Activated CD8-positive, alpha-beta T cell treated with anti-CD3 and anti-CD28 coated beads, Interleukin-2, amount 10 ng/mL, durations not matched to agents 7 days and 5 days (primary cell): ENCODE measurements around the gene C1QTNF2. TPM values are rescaled to one million over a fixed set of nuclear protein-coding genes. Genes with fewer than 3 reads are reported as not detected.

Experiments used
- ATAC-seq: fragments of 150-1000 bp; cut with Tn5 transposase; one replicate; pipeline ENCODE4 v1.10.0; 2021; ENCODE audit warnings: moderate library complexity
- CTCF ChIA-PET: fragments of 350-600 bp; sonication (Branson Sonifier 250); formaldehyde crosslinking; loops from one replicate; lab custom pipeline; 2021; ENCODE audit warnings: antibody characterized with exemption; lab: Charles Lee
- POLR2A ChIA-PET: fragments of 350-600 bp; sonication (Branson Sonifier 250); formaldehyde crosslinking; loops from one replicate; lab custom pipeline; 2021; ENCODE audit warnings: antibody characterized with exemption; lab: Charles Lee
- DNase-seq: peaks from one replicate; pipeline ENCODE4 v3.0.0-alpha.2; 2020
- H3K27ac Mint-ChIP-seq: one replicate; pipeline ENCODE4 v1.8.0; 2021; ENCODE audit warnings: mild to moderate bottlenecking, mixed read lengths
- H3K27me3 Mint-ChIP-seq: one replicate; pipeline ENCODE4 v1.8.0; 2021; ENCODE audit warnings: low read depth, mixed read lengths
- H3K36me3 Mint-ChIP-seq: one replicate; pipeline ENCODE4 v1.8.0; 2021; ENCODE audit warnings: low read depth, mixed read lengths
- H3K4me1 Mint-ChIP-seq: one replicate; pipeline ENCODE4 v1.8.0; 2021; ENCODE audit warnings: low read depth, mixed read lengths
- H3K4me3 Mint-ChIP-seq: one replicate; pipeline ENCODE4 v1.8.0; 2021; ENCODE audit warnings: mild to moderate bottlenecking, mixed read lengths
- H3K9me3 Mint-ChIP-seq: one replicate; pipeline ENCODE4 v1.8.0; 2022; ENCODE audit warnings: mixed read lengths; ENCODE audit not compliant: insufficient read depth
- total RNA-seq, 2 experiments: library from RNA; stranded (reverse); gene quantifications; one replicate each; pipeline ENCODE4 v1.2.3, GENCODE V29; 2021

C1QTNF2 gene
- total RNA-seq, 2 experiments from 2014 or later, result not detected

DNA sequence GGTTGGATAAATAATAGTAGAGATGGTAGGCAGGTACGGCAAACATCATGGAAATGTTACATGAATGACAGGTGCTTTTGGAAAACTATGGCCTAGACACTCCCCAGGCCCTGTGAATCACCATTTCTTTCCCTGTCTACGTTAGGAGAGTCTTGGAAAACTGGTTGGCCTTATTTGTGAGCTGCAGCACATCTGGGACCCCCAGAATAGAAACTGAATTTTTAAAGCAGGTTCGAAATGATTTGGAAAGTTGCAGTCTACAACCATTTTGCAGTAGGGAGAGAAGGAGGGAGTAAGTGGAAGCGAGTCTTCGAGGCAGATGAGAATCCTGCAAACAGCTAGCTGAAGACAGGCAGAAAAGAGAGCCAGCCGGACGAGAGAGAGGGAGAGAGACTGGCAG lies 13.0 kb downstream of the C1QTNF2 start:
- Mint-ChIP-seq H3K9me3 (no peaks in the 10 kb centered on the region), H3K36me3 (no peaks in the 10 kb centered on the region), H3K4me1 (no peaks in the 10 kb centered on the region), H3K27me3 (peaks cover 10% of the 10 kb centered on the region), H3K4me3 (no peak overlapping the region), H3K27ac (no peak overlapping the region)
- DNase-seq (no peak), ATAC-seq (no peak)
- ChIA-PET CTCF (no interaction called here), POLR2A (no interaction called here)

DNA sequence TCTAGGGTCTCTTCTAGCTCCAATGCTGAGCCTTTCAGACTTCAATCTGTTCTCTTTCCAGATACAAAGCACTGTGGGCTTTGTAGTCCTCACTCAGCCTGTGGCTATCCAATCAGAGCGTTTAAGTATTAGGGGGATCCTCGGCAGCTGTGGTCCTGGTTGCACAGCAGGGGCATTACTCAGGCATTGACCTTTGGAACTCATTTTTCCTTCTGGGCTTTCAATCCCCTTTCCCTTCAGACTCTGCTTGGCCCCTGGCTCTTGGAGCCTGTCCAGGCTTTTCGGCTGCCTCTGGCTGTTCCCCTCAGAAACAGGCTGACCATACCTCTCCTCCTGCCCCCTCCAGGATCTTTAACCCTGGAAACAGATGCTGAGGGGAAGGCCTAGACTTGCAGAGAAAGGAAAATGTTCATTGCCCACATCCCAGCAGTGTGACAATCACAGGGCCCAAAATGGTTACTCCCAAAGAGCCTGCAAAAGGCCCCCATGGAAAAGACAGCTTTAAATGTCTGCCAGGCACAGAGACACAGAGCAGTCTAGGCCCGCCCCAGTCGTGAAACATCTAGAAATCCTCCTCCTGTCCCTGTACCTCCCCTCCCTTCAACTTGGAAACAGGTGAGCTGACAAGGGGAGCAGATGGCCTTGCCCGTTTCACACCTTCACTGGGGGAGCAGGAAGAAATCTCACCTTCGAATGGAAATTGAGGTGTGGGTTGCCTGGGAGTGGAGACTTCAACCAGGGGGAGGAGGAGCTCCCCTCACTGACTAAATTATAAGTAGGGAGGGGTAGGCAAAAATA lies 13.7 kb downstream of the C1QTNF2 start:
- Mint-ChIP-seq H3K4me3 (no peak overlapping the region), H3K4me1 (no peaks in the 10 kb centered on the region), H3K9me3 (no peaks in the 10 kb centered on the region), H3K36me3 (no peaks in the 10 kb centered on the region), H3K27me3 (peaks cover 10% of the 10 kb centered on the region), H3K27ac (no peak overlapping the region)
- ChIA-PET CTCF (no interaction called here), POLR2A (no interaction called here)
- DNase-seq, result no peak
- no peak for ATAC-seq

DNA sequence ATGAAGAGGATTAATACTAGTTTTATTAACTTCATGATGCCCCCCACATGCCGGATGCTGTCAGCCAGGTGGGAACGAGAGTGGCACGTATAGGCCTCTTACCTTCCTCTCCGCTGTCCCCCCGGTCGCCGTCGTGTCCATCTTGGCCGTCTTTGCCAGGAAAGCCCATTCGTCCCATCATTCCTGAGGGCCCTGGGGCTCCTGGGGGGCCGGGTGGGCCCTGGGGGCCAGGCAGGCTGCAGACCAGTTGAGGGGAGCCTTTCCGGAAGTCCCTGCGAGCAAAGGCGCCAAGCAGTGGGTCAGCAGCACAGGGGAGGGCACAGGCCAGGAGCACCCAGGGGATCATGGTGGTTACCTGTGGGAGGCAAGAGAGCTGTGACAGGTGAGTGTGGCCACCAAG lies 15.8 kb downstream of the C1QTNF2 start:
- Mint-ChIP-seq H3K9me3 (no peaks in the 10 kb centered on the region), H3K27me3 (peaks cover 4% of the 10 kb centered on the region), H3K36me3 (no peaks in the 10 kb centered on the region), H3K27ac (no peak overlapping the region), H3K4me3 (no peak overlapping the region), H3K4me1 (no peaks in the 10 kb centered on the region)
- CTCF ChIA-PET, result no interaction called here
- DNase-seq, result no peak
- POLR2A ChIA-PET, result no interaction called here
- ATAC-seq, result no peak

DNA sequence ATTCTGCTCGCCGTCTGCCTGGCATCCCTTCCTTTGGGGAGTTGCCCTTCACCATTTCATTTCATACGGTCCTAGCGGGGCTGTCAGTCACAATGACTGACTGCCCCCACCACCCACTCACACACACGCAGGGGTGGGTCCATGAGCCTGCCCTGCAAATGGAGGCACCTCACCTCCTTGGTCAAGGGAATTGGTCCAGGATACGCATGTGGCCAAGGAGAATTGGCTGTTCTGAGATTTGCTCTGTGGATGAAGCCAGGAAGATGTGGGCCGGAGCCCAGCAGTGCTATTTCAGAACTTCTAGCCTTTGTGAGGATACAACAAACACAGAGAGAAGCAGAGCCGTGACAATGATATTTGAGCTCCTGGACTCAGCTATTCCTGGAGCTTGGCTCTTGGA lies 17.0 kb downstream of the C1QTNF2 start:
- Mint-ChIP-seq H3K4me1 (no peaks in the 10 kb centered on the region), H3K4me3 (no peak overlapping the region), H3K36me3 (no peaks in the 10 kb centered on the region), H3K9me3 (no peaks in the 10 kb centered on the region), H3K27ac (no peak overlapping the region), H3K27me3 (peaks cover 4% of the 10 kb centered on the region)
- ChIA-PET POLR2A (no interaction called here), CTCF (no interaction called here)
- ATAC-seq (no peak), DNase-seq (no peak)

DNA sequence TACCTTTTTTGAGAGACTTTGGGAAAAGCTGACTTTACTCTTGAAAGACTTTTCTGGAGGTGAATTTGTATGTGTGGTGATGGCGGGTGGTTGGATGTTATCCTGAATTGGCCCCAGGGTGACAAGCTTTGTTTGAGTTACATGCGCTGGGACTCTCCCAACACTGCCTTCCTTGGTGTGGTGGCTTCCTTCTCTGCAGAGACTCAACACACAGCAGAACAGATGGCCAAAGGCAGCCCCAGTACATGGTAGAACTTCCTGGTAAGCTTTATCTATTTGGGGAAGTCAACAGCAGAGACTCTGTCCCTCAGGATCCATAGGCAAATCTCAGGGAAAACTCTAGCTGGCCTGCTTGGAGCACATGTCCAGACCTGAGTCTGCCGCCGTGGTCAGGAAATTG lies 18.1 kb downstream of the C1QTNF2 start:
- DNase-seq (no peak), ATAC-seq (no peak)
- ChIA-PET POLR2A (no interaction called here), CTCF (interaction anchor here (0.9 to 1.2 kb wide), 2 partner anchors 12 to 330 kb away, joined by 3 to 7 read pairs; no protein-coding TSS in a partner anchor)
- no peaks in the 10 kb centered on the region for H3K36me3 Mint-ChIP-seq
- no peak overlapping the region for H3K4me3 Mint-ChIP-seq
- peaks cover 4% of the 10 kb centered on the region for H3K27me3 Mint-ChIP-seq
- no peak overlapping the region for H3K27ac Mint-ChIP-seq
- H3K4me1 Mint-ChIP-seq, result no peaks in the 10 kb centered on the region
- no peaks in the 10 kb centered on the region for H3K9me3 Mint-ChIP-seq

DNA sequence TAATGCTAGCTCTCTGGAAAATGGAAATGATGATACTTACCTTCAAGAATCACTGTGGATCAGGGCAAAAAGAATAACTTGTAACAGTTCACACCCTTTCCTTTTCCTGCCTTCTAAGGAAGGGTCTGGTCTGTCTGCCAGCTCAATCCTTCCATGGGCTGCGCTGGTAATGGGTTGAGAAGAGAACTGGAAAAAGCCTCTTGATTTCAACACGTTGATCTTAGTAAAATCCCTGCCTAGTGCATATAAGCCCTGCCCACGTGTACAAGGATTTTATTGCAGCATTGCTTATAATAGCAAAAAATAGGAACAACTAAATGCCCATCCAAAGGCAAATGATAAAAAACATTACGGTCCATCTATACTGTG lies 20.5 kb downstream of the C1QTNF2 start:
- no peaks in the 10 kb centered on the region for H3K9me3 Mint-ChIP-seq
- CTCF ChIA-PET, result no interaction called here

DNA sequence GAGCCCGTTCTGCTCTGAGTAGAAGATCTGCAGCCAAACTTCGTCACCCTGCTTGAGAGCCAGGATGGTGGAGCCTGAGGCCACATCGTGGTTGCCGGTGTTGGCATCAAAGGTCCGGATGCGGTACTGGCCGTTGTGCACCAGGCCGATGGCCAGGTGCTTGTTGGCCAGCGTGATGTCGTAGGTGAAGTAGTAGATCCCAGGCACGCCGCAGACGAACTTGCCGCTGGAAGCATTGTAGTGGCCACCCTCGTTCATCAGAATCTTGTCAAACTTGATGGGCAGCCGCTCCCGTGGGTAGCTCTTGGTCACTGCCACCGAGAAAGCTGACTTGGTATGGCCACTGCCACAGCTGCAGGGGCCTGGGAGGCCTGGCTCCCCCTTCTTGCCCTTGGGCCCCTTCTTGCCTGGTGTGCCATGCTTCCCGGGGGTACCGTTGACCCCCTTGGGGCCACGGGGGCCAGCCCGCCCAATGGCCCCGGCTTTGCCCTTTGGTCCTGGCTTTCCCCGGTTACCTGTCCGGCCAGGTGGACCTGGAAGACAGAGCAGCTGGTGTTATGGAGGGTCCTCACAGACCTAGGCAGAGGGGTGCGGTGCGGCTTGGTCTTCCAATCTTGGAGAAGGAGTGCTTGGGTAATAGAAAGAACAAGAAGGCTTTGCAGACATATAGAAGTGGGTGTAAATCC lies 21.0 kb downstream of the C1QTNF2 start:
- DNase-seq (no peak), ATAC-seq (no peak)
- POLR2A ChIA-PET, result no interaction called here
- Mint-ChIP-seq H3K36me3 (no peaks in the 10 kb centered on the region), H3K27ac (no peak overlapping the region), H3K27me3 (peaks cover 4% of the 10 kb centered on the region), H3K9me3 (no peaks in the 10 kb centered on the region), H3K4me3 (no peak overlapping the region), H3K4me1 (no peaks in the 10 kb centered on the region)
- CTCF ChIA-PET, result no interaction called here

More for the DNA sequence above, 20.5 kb downstream of the C1QTNF2 start:
- no peaks in the 10 kb centered on the region for H3K4me1 Mint-ChIP-seq
- H3K27me3 Mint-ChIP-seq, result peaks cover 4% of the 10 kb centered on the region
- no peak overlapping the region for H3K4me3 Mint-ChIP-seq
- H3K36me3 Mint-ChIP-seq, result no peaks in the 10 kb centered on the region
- H3K27ac Mint-ChIP-seq, result no peak overlapping the region
- ATAC-seq, result no peak
- POLR2A ChIA-PET, result no interaction called here
- no peak for DNase-seq

DNA sequence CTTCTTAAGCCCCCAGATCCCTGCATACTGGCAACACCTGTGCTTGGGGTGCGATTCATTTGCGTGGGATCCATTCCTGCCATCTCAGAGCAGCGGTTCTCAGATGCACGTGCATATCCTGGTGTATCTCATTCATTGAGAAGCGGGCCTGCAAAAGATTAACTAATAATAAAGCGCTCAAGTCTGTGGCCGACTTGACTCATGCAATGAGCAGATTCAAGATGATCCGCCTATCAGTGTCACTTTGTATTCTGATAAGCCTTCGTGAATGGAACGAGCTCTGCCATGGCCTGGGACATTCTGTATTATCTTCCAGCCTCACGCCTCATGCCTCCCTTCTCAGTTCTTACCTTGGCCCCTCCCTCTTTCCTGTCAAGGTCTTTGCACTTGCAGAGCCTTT lies 22.3 kb downstream of the C1QTNF2 start:
- DNase-seq, result no peak
- no peaks in the 10 kb centered on the region for H3K9me3 Mint-ChIP-seq
- ChIA-PET POLR2A (interaction anchor here (0.6 kb wide), 1 partner anchor 71 kb away, joined by 3 read pairs; the partner anchor contains the start of gene SLU7), CTCF (interaction anchor here (0.9 to 1.6 kb wide), 2 partner anchors 149 to 326 kb away, joined by 3 to 5 read pairs; no protein-coding TSS in a partner anchor)
- peaks cover 3% of the 10 kb centered on the region for H3K27me3 Mint-ChIP-seq
- peaks cover 9% of the 10 kb centered on the region for H3K4me1 Mint-ChIP-seq
- no peaks in the 10 kb centered on the region for H3K36me3 Mint-ChIP-seq
- H3K27ac Mint-ChIP-seq, result no peak overlapping the region
- no peak overlapping the region for H3K4me3 Mint-ChIP-seq
- ATAC-seq, result no peak

DNA sequence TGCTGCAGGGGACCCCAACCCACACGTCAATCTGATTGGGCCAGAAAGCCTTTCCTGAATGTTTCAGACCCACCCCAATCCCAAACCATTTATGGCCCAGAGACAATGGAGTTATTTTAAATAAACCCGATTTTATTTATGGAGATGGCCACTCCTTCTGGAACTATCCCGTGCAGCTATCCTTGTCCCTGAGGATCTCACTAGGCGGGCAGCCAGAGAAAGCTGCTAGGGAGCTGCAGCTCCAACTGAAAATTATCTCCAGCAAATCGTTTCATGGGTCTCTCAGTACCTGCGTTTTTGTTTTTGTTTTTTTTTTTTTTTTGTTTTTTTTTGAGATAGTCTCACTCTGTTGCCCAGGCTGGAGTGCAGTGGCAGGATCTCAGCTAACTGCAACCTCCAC lies 23.0 kb downstream of the C1QTNF2 start:
- Mint-ChIP-seq H3K4me3 (no peak overlapping the region), H3K9me3 (no peaks in the 10 kb centered on the region), H3K4me1 (peaks cover 9% of the 10 kb centered on the region), H3K27me3 (peaks cover 3% of the 10 kb centered on the region), H3K36me3 (no peaks in the 10 kb centered on the region), H3K27ac (no peak overlapping the region)
- ChIA-PET POLR2A (no interaction called here), CTCF (interaction anchor here (1.6 kb wide), 1 partner anchor 326 kb away, joined by 5 read pairs; no protein-coding TSS in a partner anchor)
- DNase-seq (no peak), ATAC-seq (no peak)

DNA sequence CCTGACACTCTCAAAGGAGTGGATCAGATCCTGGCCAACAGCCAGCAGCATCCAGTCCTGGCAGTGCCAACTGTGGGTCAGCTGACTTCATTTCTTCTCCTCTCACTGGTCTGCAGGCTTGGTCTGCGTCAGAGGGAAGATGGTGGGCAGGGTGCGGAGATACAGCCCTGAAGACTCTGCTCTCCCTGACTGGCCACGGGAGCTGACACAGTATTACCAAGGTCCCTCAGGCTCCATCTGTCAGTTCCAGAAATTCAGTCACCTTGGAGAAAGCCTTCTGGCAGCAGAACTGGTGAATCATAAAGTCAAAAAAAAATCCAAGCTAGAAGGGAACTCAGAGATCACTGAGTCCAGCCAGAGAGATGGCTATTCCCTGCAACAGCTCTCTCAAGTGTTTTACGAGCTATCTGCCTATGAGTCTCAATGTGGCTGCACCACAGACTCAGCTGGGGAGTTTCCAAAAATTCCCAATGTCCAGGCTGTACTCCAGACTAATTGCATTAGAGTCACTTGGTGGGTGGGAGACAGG lies 27.9 kb downstream of the C1QTNF2 start:
- no peak overlapping the region for H3K27ac Mint-ChIP-seq
- ChIA-PET POLR2A (interaction anchor here (0.6 kb wide), 1 partner anchor 40 kb away, joined by 4 read pairs; no protein-coding TSS in a partner anchor), CTCF (interaction anchor here (0.8 to 2.0 kb wide), 2 partner anchors 142 to 321 kb away, joined by 3 to 10 read pairs; no protein-coding TSS in a partner anchor)
- no peak overlapping the region for H3K4me3 Mint-ChIP-seq
- DNase-seq (no peak), ATAC-seq (no peak)
- H3K27me3 Mint-ChIP-seq, result peaks cover 3% of the 10 kb centered on the region
- H3K36me3 Mint-ChIP-seq, result no peaks in the 10 kb centered on the region
- peaks cover 9% of the 10 kb centered on the region for H3K4me1 Mint-ChIP-seq
- no peaks in the 10 kb centered on the region for H3K9me3 Mint-ChIP-seq

DNA sequence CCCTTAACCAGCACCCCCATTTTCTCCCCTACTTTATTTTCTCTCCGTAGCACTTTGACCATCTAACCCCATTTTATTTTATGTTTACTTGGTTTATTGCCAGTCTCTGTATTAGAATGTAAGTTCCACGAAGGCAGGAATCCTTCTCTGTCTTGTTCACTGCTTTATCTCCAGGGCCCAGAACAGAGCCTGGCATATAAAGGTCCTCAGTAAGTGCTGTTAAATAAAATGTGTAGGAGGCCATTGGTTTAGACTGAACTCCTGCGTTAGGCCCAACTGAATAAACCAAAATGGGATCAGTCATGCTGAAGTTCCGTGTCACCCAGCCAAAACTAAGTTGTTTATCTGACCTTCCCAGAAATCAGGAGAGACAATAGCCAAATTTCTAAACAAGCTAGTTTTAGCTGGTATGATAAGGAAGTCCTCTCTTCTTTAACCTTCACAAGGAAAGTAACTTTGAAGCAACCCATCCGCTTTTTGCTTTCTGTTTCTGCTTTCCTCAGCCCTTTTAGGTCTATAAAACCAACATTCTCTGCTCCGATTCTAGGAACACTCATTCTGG lies 29.0 kb downstream of the C1QTNF2 start:
- Mint-ChIP-seq H3K4me3 (no peak overlapping the region), H3K36me3 (no peaks in the 10 kb centered on the region), H3K27ac (no peak overlapping the region), H3K9me3 (no peaks in the 10 kb centered on the region), H3K27me3 (peaks cover 3% of the 10 kb centered on the region), H3K4me1 (peaks cover 9% of the 10 kb centered on the region)
- no peak for ATAC-seq
- ChIA-PET CTCF (interaction anchor here (1.4 kb wide), 1 partner anchor 11 kb away, joined by 3 read pairs; no protein-coding TSS in a partner anchor), POLR2A (no interaction called here)
- no peak for DNase-seq
